ENCODE data around the gene NCK1. TPM values are rescaled to one million over a fixed set of nuclear protein-coding genes. Genes with fewer than 3 reads are reported as not detected.
"Not testable (repeated sequence)": the region's sequence is repeated elsewhere in the genome, so short reads cannot be mapped to it uniquely, and the experiment has no call there.

The NCK1 gene
- polyA plus RNA-seq, 1 donor: 29.4 TPM

- DNase-seq (ENCODE audit: low read depth): no peak
These were observed 762 bp downstream of the NCK1 start for GRCh38 chr3:136862617-136863322.

- no peak for DNase-seq (ENCODE audit: low read depth)
These were observed 7.3 kb downstream of the NCK1 start for GRCh38 chr3:136869282-136869681.

DNA sequence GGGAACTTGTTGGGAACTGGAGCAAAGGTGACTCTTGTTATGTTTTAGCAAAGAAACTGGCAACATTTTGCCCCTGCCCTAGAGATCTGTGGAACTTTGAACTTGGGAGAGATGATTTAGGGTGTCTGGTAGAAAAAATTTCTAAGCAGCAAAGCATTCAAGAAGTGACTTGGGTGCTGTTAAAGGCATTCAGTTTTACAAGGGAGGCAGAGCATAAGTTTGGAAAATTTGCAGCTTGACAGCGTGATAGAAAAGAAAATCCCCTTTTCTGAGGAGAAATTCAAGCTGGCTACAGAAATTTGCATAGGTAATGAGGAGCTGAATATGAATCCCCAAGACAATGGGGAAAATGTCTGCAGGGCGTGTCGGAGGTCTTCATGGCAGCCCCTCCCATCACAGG is 10.2 kb downstream of the NCK1 start:
- DNase-seq (ENCODE audit: low read depth): not testable (repeated sequence)

DNA sequence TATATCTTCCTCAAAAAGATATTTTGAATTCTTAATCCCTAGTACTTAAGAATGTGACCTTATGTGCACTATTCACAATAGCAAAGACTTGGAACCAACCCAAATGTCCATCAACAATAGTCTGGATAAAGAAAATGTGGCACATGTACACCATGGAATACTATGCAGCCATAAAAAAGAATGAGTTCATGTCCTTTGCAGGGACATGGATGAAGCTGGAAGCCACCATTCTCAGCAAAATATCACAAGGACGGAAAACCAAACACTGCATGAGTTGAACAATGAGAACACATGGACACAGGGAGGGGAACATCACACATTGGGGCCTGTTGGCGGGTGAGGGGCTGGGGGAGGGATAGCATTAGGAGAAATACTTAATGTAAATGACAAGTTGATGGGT is 17.5 kb downstream of the NCK1 start:
- DNase-seq (ENCODE audit: low read depth): not testable (repeated sequence)

DNA sequence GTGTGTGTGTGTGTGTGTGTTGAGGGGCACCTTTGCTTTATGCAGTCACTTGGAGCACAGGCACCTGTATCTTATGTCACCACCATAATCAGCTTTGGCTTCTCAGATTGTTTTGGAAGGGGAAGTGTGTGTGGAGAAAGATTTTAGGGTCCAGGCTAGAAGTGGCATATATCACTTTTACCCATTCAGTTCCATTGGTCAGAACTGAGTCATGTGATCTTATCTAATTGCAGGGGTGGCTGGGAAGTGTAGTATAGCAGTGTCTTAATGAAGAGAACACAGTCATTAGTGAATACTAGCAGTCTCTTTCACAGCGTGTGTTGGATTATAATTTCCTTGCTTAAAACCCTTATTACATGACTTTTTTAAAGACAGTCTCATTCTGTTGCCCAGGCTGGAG is 20.6 kb downstream of the NCK1 start:
- no peak for DNase-seq (ENCODE audit: low read depth)

DNA sequence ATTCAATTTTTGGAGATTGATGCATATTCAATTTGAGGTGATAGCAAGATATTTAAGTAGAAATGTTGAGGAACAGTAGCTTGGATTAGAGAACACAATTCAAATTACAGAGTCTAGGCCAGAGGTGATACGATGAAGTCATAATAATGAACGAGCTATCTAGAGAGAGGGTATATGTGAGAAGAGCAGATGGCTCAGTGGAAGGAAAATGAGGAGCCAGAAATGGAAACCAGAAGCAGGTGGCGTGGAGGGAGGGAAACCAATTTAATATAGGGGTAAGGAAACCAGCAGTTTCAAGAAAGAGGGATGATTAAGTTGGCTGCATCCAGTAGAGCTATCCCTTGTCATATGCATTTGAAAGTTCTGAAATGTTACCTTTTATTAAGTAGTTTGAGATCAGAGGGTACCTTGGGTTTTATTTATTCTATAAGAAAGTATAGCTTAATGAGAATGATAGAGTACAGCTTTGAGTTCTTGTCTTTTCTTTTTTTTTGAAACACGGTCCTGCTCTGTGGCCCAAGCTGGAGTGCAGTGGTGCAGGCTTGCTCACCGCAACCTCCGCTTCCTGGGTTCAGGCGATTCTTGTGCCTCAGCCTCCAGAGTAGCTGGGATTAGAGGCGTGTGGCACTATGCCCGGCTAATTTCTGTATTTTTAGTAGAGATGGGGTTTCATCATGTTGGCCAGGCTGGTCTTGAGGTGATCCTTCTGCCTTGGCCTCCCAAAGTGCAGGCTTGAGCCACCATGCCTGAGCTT is 22.1 kb downstream of the NCK1 start:
- DNase-seq (ENCODE audit: low read depth): no peak

DNA sequence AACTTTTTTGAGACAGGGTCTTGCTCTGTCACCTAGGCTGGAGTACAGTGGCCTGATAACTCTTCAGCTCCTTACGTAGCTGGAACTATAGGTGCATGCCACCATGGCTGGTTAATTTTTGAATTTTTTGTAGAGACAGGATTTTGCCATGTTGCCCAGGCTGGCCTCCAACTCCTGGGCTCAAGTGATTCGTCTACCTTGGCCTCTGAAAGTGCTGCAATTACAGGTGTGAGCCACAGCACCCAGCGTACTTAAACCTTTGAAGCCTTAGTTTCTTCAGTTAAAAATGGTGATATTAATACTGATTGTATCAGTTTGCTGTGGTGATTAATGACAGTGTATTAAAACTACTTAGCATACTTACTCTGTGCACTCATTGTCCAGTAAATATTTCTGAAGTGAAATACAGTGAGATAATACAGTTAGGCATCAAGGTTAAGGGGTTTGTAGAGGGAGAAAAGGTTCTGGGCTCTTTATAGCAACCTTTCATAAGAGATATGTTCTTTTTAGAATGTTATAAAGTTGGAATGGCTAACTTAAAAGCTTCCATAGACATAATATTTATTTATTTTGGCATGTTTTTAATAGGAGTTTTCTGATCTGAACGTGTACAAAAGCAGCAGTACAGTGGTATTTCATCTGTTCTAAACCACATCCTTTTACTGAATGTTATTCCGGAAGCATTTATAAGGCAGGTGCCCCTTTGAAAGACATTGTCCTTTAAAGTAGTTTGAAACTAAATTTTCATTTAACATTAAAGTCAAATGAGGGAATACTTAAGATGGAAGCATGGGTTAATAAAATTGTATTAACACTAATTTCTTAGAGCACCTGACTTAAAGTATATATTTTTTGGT is 23.6 kb downstream of the NCK1 start:
- DNase-seq (ENCODE audit: low read depth): no peak

DNA sequence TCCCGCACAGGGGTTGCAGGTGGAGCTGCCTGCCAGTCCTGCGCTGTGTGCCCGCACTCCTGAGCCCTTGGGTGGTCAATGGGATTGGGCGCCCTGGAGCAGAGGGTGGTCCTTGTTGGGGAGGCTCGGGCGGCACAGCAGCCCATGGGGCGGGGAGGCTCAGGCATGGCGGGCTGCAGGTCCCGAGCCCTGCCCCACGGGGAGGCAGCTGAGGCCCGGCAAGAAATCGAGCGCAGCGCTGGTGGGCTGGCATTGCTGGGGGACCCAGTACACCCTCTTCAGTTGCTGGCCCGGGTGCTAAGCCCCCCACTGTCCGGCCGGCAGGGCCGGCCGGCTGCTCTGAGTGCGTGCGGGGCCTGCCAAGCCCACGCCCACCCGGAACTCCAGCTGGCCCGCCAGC is 27.9 kb downstream of the NCK1 start:
- no peak for DNase-seq (ENCODE audit: low read depth)

- no peak for DNase-seq (ENCODE audit: low read depth)
These were observed 30.2 kb downstream of the NCK1 start for GRCh38 chr3:136891934-136892855.

DNA sequence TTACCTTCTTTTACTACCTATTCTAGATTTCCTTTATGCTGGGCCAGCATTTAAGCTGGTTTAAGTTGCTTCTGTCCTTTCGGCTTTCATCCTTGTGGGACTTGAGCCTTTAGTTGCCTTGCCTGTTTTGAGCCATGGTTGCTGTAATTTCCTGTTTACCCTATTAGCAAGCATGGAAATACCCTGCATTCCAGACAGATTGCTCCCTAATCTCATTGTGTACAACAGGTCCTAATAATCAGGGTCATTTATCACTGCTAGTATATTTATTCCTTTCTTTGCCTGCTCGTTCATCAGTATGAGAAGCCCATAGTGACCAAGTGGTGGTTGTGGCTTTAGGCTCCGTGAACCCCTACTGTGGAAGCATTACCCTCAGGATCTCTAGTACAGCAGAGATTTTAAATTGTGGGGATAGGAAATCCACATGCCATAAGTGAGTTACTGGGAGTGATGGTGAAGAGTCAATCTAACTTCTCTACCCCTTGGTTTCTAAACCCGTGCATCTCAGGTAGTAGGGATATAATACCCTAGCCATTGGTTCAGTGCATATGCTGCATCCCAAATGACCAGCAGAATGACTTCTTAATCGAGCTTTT is 31.9 kb downstream of the NCK1 start:
- no peak for DNase-seq (ENCODE audit: low read depth)

- DNase-seq (ENCODE audit: low read depth): not testable (repeated sequence)
These were observed 35.2 kb downstream of the NCK1 start for GRCh38 chr3:136897171-136897570.

DNA sequence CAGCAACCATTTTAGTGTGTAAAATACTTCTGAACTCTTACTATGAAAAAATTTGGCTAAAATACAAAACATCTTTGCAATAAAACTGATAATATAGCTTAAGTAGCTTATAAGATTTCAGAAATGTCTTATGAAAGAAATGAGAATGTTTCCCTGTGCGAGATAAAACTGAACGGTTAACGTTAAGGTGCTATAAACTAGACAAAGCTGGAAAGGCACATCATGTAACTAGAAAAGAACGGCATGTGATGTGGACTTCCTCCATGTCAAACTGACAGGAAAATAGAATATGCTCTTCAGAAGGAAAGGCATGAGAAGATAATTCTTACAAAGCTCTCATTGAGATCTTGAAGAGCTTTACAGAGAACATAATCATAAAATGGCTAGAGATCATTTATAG is 36.5 kb downstream of the NCK1 start:
- no peak for DNase-seq (ENCODE audit: low read depth)

DNA sequence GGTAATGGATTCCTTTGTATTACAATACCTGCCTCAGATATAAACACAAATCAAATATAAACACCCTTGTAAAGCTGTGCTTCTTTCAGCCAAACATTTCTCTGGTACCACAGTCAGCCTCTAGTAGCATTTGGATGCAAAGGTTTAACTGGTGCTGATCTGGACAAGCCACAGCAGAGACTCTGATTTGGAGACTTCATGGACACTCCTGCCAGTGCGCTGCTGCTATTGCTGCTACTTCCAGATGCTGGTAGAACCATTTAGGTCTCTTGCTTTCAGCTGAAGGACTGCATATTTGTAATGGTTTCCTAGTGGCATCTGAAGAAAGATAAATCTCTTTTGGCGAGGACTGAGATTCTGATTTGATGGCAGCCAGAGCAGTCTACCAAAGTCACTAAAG is 36.9 kb downstream of the NCK1 start:
- DNase-seq (ENCODE audit: low read depth): no peak

DNA sequence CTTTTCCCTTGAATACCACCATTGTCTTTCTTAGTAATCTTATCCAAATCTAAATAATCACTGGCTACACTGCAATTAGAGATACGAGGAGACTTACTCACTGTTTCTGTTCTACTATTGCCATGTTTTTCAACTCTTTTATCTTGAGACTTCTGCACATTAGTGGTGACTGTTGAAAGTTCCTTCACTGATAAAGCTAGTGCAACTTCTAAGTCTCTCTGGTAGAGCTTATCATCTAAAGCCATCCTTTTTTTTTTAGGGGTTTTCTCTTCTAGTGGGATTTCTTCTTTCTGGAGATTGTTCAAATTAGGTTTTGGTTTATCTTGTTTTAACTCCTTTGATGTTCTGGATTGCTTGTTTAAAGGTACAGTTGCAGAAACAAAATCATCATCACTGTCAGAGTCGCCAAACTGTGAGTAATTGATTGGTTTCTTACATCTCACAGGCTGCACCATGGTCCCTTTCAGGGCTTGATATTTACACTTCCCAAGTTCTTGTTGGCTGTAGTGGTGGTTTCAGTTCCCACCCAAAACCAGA is 37.7 kb downstream of the NCK1 start:
- DNase-seq (ENCODE audit: low read depth): no peak

- not testable (repeated sequence) for DNase-seq (ENCODE audit: low read depth)
These were observed 38.7 kb downstream of the NCK1 start for GRCh38 chr3:136900694-136901093.

- no peak for DNase-seq (ENCODE audit: low read depth)
These were observed 39.4 kb downstream of the NCK1 start for GRCh38 chr3:136901391-136901790.

DNA sequence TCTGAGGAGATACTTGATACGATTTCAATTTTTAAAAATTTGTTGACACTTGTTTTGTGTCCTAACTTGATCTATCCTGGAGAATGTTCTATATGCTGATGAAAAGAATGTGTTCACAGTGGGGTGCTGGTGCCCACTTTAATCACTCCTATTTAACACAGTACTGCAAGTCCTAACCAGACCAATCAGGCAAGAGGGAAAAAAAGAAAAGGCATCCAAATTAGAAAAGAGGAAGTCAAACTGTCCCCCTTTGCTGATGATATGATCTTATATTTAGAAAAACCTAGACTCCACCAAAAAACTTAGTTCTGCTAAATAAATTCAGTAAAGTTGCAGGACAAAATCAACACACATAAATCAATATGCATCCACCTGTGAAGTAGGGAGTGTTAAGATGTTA is 40.5 kb downstream of the NCK1 start:
- DNase-seq (ENCODE audit: low read depth): not testable (repeated sequence)

GRCh38 chr3:136903899-136904298 is 41.9 kb downstream of the NCK1 start:
- DNase-seq (ENCODE audit: low read depth): no peak

DNA sequence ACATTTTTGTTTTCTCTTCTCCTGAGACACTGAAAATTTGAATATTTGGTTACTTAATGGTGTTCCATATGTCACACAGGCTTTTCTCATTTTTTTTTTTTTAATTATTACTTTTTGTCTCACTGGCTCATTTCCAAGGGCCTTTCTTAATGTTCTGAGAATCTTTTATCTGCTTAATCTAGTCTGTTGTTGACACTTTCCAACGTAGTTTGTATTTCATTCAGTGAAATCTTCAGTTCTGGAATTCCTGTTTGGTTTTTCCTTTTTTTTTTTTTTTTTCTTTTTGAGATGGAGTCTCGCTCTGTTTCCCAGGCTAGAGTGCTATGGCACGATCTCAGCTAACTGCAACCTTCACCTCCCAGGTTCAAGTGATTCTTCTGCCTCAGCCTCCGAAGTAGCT is 42.7 kb downstream of the NCK1 start:
- DNase-seq (ENCODE audit: low read depth): no peak

DNA sequence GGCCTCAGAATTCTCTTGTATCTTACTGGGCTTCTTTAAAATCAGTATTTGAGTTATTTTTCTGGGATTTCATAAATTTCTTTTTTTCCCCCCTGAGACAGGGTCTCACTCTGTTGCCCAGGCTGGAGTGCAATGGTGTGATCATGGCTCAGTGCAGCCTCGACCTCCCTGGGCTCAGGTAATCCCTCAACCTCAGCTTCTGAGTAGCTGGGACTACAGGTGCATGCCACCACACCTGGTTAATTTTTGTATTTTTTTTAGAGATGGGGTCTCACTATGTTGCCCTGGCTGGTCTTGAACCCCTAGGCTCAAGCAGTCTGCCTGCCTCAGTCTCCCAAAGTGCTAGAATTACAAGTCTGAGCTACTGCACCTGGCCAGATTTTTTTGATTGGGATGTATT is 43.5 kb downstream of the NCK1 start:
- DNase-seq (ENCODE audit: low read depth): no peak

DNA sequence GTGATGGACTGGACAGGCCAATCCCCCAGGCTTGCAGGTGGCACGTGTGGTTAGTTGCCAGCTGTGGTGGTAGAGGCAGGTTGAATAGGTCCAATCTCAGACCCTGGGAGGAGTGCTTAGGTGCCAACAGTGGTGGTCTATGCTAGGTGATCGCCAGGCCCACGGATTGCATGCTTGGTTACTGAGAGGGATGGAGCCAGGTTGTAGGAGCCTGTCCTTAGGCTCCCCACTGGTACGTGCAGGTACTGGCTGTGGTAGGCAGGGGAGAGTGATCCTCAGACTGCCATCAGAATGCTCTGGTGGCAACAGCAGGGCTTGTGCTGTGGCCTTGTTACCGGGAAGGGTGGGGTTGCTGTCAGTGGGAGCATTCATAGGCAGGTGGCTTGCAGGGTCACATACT is 44.7 kb downstream of the NCK1 start:
- DNase-seq (ENCODE audit: low read depth): no peak

Measured in forelimb muscle (tissue), 1 donor.